ENCODE results near the gene CXCL12.

The CXCL12 gene

DNA sequence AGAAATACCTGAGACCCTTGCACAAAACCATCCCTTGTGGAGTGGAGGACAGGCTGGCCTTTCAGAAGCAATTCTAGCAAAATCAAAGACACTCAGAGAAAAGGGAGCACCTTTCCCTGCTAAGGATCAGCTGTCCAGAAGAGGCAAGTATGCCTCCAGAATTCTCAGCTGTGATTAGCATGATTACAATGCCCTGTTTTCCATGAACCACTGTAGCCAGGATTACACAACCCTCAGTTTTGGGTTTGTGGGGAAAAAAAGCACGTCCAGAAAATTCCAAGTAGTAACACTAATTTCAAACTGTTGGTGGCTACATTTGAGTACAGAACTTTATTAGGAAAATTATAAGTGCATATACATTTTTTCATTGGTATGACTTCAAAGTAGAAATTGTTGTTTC lies 15.0 kb downstream of the CXCL12 start:
- no peak for ATAC-seq
- TF ChIP-seq, protein P1, sequence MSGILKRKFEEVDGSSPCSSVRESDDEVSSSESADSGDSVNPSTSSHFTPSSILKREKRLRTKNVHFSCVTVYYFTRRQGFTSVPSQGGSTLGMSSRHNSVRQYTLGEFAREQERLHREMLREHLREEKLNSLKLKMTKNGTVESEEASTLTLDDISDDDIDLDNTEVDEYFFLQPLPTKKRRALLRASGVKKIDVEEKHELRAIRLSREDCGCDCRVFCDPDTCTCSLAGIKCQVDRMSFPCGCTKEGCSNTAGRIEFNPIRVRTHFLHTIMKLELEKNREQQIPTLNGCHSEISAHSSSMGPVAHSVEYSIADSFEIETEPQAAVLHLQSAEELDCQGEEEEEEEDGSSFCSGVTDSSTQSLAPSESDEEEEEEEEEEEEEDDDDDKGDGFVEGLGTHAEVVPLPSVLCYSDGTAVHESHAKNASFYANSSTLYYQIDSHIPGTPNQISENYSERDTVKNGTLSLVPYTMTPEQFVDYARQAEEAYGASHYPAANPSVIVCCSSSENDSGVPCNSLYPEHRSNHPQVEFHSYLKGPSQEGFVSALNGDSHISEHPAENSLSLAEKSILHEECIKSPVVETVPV (CRISPR knock-in tag; IDR thresholded peaks at IDR 0.05) = no peak
- TF ChIP-seq, protein P2, sequence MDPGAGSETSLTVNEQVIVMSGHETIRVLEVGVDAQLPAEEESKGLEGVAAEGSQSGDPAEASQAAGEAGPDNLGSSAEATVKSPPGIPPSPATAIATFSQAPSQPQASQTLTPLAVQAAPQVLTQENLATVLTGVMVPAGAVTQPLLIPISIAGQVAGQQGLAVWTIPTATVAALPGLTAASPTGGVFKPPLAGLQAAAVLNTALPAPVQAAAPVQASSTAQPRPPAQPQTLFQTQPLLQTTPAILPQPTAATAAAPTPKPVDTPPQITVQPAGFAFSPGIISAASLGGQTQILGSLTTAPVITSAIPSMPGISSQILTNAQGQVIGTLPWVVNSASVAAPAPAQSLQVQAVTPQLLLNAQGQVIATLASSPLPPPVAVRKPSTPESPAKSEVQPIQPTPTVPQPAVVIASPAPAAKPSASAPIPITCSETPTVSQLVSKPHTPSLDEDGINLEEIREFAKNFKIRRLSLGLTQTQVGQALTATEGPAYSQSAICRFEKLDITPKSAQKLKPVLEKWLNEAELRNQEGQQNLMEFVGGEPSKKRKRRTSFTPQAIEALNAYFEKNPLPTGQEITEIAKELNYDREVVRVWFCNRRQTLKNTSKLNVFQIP (CRISPR knock-in tag; IDR thresholded peaks at IDR 0.05; ENCODE audit: borderline replicate concordance, low read depth) = no peak
- TF ChIP-seq TOX (CRISPR knock-in tag; IDR thresholded peaks at IDR 0.05; ENCODE audit: borderline replicate concordance) (no peak), ZNF70 (CRISPR knock-in tag; IDR thresholded peaks at IDR 0.05) (no peak), ZNF8 (CRISPR knock-in tag; IDR thresholded peaks at IDR 0.05) (no peak), ISL1 (CRISPR knock-in tag; IDR thresholded peaks at IDR 0.05) (no peak), RARB (CRISPR knock-in tag; IDR thresholded peaks at IDR 0.05) (no peak), ZC3H10 (CRISPR knock-in tag; IDR thresholded peaks at IDR 0.05) (no peak), GLIS3 (CRISPR knock-in tag; IDR thresholded peaks at IDR 0.05) (no peak), ZNF565 (CRISPR knock-in tag; conservative IDR thresholded peaks at IDR 0.05; ENCODE audit: low read depth) (no peak)
- TF ChIP-seq, protein P3, sequence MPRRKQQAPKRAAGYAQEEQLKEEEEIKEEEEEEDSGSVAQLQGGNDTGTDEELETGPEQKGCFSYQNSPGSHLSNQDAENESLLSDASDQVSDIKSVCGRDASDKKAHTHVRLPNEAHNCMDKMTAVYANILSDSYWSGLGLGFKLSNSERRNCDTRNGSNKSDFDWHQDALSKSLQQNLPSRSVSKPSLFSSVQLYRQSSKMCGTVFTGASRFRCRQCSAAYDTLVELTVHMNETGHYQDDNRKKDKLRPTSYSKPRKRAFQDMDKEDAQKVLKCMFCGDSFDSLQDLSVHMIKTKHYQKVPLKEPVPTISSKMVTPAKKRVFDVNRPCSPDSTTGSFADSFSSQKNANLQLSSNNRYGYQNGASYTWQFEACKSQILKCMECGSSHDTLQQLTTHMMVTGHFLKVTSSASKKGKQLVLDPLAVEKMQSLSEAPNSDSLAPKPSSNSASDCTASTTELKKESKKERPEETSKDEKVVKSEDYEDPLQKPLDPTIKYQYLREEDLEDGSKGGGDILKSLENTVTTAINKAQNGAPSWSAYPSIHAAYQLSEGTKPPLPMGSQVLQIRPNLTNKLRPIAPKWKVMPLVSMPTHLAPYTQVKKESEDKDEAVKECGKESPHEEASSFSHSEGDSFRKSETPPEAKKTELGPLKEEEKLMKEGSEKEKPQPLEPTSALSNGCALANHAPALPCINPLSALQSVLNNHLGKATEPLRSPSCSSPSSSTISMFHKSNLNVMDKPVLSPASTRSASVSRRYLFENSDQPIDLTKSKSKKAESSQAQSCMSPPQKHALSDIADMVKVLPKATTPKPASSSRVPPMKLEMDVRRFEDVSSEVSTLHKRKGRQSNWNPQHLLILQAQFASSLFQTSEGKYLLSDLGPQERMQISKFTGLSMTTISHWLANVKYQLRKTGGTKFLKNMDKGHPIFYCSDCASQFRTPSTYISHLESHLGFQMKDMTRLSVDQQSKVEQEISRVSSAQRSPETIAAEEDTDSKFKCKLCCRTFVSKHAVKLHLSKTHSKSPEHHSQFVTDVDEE (CRISPR knock-in tag; IDR thresholded peaks at IDR 0.05) = no peak
- TF ChIP-seq, protein P4, sequence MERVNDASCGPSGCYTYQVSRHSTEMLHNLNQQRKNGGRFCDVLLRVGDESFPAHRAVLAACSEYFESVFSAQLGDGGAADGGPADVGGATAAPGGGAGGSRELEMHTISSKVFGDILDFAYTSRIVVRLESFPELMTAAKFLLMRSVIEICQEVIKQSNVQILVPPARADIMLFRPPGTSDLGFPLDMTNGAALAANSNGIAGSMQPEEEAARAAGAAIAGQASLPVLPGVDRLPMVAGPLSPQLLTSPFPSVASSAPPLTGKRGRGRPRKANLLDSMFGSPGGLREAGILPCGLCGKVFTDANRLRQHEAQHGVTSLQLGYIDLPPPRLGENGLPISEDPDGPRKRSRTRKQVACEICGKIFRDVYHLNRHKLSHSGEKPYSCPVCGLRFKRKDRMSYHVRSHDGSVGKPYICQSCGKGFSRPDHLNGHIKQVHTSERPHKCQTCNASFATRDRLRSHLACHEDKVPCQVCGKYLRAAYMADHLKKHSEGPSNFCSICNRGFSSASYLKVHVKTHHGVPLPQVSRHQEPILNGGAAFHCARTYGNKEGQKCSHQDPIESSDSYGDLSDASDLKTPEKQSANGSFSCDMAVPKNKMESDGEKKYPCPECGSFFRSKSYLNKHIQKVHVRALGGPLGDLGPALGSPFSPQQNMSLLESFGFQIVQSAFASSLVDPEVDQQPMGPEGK (CRISPR knock-in tag; IDR thresholded peaks at IDR 0.05; ENCODE audit: borderline replicate concordance) = no peak

DNA sequence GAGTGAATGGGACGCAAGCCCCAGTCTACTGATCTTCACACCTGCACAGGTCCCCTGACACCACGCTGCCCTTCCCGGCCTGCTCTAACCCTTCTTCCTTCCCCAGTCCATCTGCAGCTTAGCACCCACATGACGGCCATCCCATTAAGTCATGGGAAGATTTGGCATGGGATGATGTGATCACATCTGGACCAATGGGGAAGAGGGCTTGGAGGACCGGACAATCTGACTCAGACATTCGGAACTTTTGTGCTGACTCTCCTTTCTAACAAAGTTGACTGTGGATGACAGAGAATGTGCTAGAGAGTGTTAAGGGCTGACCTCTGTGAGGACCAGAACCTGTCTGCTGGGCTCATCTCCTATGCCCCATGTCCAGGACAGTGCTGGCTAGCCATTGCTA lies 15.6 kb downstream of the CXCL12 start:
- no peak for TF ChIP-seq PPARA (CRISPR knock-in tag; IDR thresholded peaks at IDR 0.05; ENCODE audit: borderline replicate concordance)
- TF ChIP-seq CSDC2 (CRISPR knock-in tag; IDR thresholded peaks at IDR 0.05) = no peak
- no peak for TF ChIP-seq TCF4 (CRISPR knock-in tag; IDR thresholded peaks at IDR 0.05; ENCODE audit: borderline replicate concordance)
- TF ChIP-seq ZNF565 (CRISPR knock-in tag; conservative IDR thresholded peaks at IDR 0.05; ENCODE audit: low read depth) = no peak
- no peak for TF ChIP-seq ZNF8 (CRISPR knock-in tag; IDR thresholded peaks at IDR 0.05)
- no peak for TF ChIP-seq ARNTL (CRISPR knock-in tag; IDR thresholded peaks at IDR 0.05; ENCODE audit: borderline replicate concordance, low read depth)
- TF ChIP-seq ZFP3 (CRISPR knock-in tag; IDR thresholded peaks at IDR 0.05) = no peak
- TF ChIP-seq ZNF70 (CRISPR knock-in tag; IDR thresholded peaks at IDR 0.05) = no peak
- TF ChIP-seq ZFP30 (CRISPR knock-in tag; IDR thresholded peaks at IDR 0.05) = no peak
- TF ChIP-seq, protein P2 (CRISPR knock-in tag; IDR thresholded peaks at IDR 0.05; ENCODE audit: borderline replicate concordance, low read depth) = no peak
- TF ChIP-seq, protein P1 (CRISPR knock-in tag; IDR thresholded peaks at IDR 0.05) = no peak
- TF ChIP-seq ISL1 (CRISPR knock-in tag; IDR thresholded peaks at IDR 0.05) = no peak
- TF ChIP-seq RARB (CRISPR knock-in tag; IDR thresholded peaks at IDR 0.05) = no peak
- TF ChIP-seq ESRRG (CRISPR knock-in tag; IDR thresholded peaks at IDR 0.05) = no peak
- TF ChIP-seq TOX (CRISPR knock-in tag; IDR thresholded peaks at IDR 0.05; ENCODE audit: borderline replicate concordance) = no peak
- TF ChIP-seq, protein P3 (CRISPR knock-in tag; IDR thresholded peaks at IDR 0.05) = no peak
- TF ChIP-seq OSR1 (CRISPR knock-in tag; IDR thresholded peaks at IDR 0.05) = no peak
- no peak for ATAC-seq
